ENCODE measurements around the gene IKZF2. TPM values are rescaled to one million over a fixed set of nuclear protein-coding genes. Genes with fewer than 3 reads are reported as not detected.

Gene IKZF2
- total and polyA plus RNA-seq, 2 of the 4 experiments (the other 2 are of a cell fraction), result 2.1 to 25.5 TPM

GRCh38 chr2:213078686-213079085, 72.7 kb downstream of the IKZF2 start:
- Histone ChIP-seq H3K9me3 (ENCODE audit: control insufficient read depth, insufficient read depth, low read length) (no peaks in the 10 kb centered on the region), H3K4me3 (ENCODE audit: insufficient read depth, low read depth, low read length) (no peak overlapping the region), H4K8ac (ENCODE audit: low read depth in 2 of 2, low read length in 2 of 2) (no peak overlapping the region), H2BK20ac (ENCODE audit: low read depth, low read length) (no peak overlapping the region), H2BK15ac (ENCODE audit: low read depth, low read length) (no peak overlapping the region), H3K4me1 (ENCODE audit: control insufficient read depth, insufficient read depth, low read length) (no peaks in the 10 kb centered on the region), H3K36me3 (ENCODE audit: control insufficient read depth, insufficient read depth, low read length) (no peaks in the 10 kb centered on the region), H2AFZ (replicated peaks; ENCODE audit: low read length, poor library complexity) (no peak overlapping the region), H2AK9ac (replicated peaks; ENCODE audit: low read depth, low read length, poor library complexity) (no peak overlapping the region), H3K18ac (ENCODE audit: low read depth, low read length) (no peak overlapping the region), H3K56ac (ENCODE audit: extremely low read depth, insufficient read depth, low read length) (no peak overlapping the region), H3K27ac (ENCODE audit: insufficient read depth, low read length) (no peak overlapping the region), H3K79me1 (ENCODE audit: low read depth in 1 of 2, low read length in 2 of 2) (peaks cover 0 to 3% of the 10 kb centered on the region in 2 experiments; a peak in 1 of 4 replicates), H3K4me2 (ENCODE audit: low read depth, low read length) (no peak overlapping the region), H3K9ac (ENCODE audit: low read depth, low read length) (no peak overlapping the region), H2BK5ac (ENCODE audit: low read depth, low read length, poor library complexity, severe bottlenecking) (no peak overlapping the region), H3K14ac (replicated peaks; ENCODE audit: low read depth, low read length) (no peak overlapping the region), H4K5ac (ENCODE audit: low read depth, low read length) (no peak overlapping the region), H3K9me1 (ENCODE audit: insufficient read depth, low read length) (no peaks in the 10 kb centered on the region), H4K20me1 (ENCODE audit: insufficient read depth, low read length) (no peaks in the 10 kb centered on the region), H3K23ac (ENCODE audit: low read depth, low read length) (no peak overlapping the region), H4K91ac (ENCODE audit: insufficient read depth, low read depth, low read length) (no peak overlapping the region), H3K27me3 (ENCODE audit: control insufficient read depth, insufficient read depth, low read length) (no peaks in the 10 kb centered on the region), H3K4ac (ENCODE audit: low read depth, low read length) (no peak overlapping the region), H2AK5ac (ENCODE audit: low read depth, low read length) (no peak overlapping the region), H2BK120ac (ENCODE audit: low read depth, low read length) (no peak overlapping the region)
- dilution Hi-C loops (cut with HindIII; ENCODE audit: low sequenced_read_pairs, unreplicated experiment) (no loop called here), in situ Hi-C loops (cut with MboI; ENCODE audit: low sequenced_read_pairs) (no loop called here), intact Hi-C loops (cut with micrococcal nuclease) (no loop called here)
- POLR2A ChIA-PET (ENCODE audit: unreplicated experiment), result no interaction called here
- TF ChIP-seq USF2 (IDR thresholded peaks at IDR 0.05; ENCODE audit: low read depth, low read length) (no peak), RCOR1 (IDR thresholded peaks at IDR 0.05; ENCODE audit: insufficient replicate concordance, low read length) (no peak), RFX5 (IDR thresholded peaks at IDR 0.05; ENCODE audit: low read depth, low read length) (no peak), CEBPB (IDR thresholded peaks at IDR 0.05; ENCODE audit: low read depth, low read length) (no peak), RAD21 (IDR thresholded peaks at IDR 0.05; ENCODE audit: low read length) (no peak), MAZ (IDR thresholded peaks at IDR 0.05; ENCODE audit: borderline replicate concordance, low read depth, low read length) (no peak), BHLHE40 (IDR thresholded peaks at IDR 0.05; ENCODE audit: low read depth, low read length) (no peak), MAFK (IDR thresholded peaks at IDR 0.05; ENCODE audit: low read depth, low read length) (no peak), FOS (IDR thresholded peaks at IDR 0.05; ENCODE audit: low read depth, low read length) (no peak), SMC3 (IDR thresholded peaks at IDR 0.05; ENCODE audit: low read depth, low read length) (no peak), NFE2L2 (IDR thresholded peaks at IDR 0.05; ENCODE audit: low read depth, low read length) (no peak), MXI1 (IDR thresholded peaks at IDR 0.05; ENCODE audit: borderline replicate concordance, low read depth, low read length) (no peak), CHD1 (IDR thresholded peaks at IDR 0.05; ENCODE audit: low read depth, low read length) (no peak), POLR2A (IDR thresholded peaks at IDR 0.05; ENCODE audit: low read depth, low read length) (no peak)
- TF ChIP-seq, protein P1, sequence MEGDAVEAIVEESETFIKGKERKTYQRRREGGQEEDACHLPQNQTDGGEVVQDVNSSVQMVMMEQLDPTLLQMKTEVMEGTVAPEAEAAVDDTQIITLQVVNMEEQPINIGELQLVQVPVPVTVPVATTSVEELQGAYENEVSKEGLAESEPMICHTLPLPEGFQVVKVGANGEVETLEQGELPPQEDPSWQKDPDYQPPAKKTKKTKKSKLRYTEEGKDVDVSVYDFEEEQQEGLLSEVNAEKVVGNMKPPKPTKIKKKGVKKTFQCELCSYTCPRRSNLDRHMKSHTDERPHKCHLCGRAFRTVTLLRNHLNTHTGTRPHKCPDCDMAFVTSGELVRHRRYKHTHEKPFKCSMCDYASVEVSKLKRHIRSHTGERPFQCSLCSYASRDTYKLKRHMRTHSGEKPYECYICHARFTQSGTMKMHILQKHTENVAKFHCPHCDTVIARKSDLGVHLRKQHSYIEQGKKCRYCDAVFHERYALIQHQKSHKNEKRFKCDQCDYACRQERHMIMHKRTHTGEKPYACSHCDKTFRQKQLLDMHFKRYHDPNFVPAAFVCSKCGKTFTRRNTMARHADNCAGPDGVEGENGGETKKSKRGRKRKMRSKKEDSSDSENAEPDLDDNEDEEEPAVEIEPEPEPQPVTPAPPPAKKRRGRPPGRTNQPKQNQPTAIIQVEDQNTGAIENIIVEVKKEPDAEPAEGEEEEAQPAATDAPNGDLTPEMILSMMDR (conservative IDR thresholded peaks at IDR 0.05; ENCODE audit: low read depth, low read length), result no peak
- TF ChIP-seq, protein P2, sequence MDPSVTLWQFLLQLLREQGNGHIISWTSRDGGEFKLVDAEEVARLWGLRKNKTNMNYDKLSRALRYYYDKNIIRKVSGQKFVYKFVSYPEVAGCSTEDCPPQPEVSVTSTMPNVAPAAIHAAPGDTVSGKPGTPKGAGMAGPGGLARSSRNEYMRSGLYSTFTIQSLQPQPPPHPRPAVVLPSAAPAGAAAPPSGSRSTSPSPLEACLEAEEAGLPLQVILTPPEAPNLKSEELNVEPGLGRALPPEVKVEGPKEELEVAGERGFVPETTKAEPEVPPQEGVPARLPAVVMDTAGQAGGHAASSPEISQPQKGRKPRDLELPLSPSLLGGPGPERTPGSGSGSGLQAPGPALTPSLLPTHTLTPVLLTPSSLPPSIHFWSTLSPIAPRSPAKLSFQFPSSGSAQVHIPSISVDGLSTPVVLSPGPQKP (IDR thresholded peaks at IDR 0.05; ENCODE audit: borderline replicate concordance, low read depth, low read length), result no peak
- no CpG with 5 or more reads among the region's 1 CpG for WGBS, 2 experiments (ENCODE audit: extremely low coverage in 2 of 2, insufficient read length in 1 of 2)
- no peak for DNase-seq
- ATAC-seq (ENCODE audit: low read depth), result no peak
- CTCF ChIA-PET, result no interaction called here
- no TSS peak for BruUV-seq (replicated peaks)

Data from IMR-90 (cell line).